NCI-H2029 (cell line): ENCODE results near the gene MAD2L1.

ENCODE experiments used
- DNase-seq: peaks from one replicate; lab custom pipeline; 2025; lab: John Stamatoyannopoulos, UW

MAD2L1 gene

GRCh38 chr4:120057416-120057815, 9.2 kb downstream of the MAD2L1 start:
- no peak for DNase-seq

DNA sequence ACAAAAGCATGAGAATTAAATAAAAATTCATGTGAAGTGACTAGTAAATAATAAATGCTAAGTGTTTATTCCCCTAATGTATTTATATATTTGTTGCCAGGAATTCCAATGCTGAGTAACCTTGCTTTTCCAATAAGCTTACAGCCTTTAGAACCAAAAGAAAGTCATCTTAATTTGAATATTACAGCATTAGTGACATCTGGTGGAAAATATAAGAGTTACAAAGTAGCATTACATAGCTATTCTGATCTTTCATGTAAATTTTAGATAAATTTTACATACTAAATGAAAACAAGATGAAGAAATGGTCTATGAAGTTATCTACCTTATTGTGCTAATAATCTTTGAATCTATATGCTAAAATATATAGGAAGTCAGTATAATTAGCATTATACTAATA, 10.4 kb downstream of the MAD2L1 start:
- DNase-seq = no peak

DNA sequence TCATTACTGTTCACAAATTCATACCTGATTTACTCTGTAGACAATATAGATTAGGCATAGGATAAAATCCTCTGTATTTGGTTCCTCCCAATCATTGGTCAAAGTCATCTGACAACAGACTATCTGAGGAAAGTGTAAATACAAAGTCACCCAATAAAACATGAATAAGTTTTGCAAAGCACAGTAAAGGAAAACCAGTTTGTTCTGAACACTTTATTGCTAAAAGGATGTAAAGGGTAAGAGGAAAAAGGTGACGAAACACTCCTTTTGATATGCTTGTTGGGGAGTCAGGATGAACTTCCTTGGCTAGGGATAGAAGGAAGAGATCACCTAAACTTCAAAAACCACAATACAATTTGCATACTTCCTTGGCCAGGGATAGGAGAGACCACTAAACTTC, 10.9 kb downstream of the MAD2L1 start:
- DNase-seq = no peak

DNA sequence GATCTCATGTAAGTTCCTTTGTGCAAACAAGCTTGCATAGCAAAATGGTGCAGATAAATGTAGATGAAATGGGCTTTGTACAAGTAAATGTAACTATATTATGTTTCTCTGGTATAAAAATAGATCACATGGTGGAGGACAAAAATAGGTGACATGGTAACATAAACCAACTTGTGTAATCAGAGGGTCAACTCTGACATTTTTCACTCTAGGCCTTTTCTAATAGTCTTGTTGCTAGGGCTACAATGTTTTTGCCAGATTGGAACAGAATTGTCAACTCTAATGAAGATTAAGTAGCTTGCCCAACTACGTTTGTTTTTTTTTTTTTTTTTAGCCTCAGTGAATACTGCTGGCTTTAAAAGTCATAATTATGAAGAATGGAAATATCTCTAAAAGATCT, 11.5 kb downstream of the MAD2L1 start:
- DNase-seq = no peak

GRCh38 chr4:120053911-120054310, 12.7 kb downstream of the MAD2L1 start:
- no peak for DNase-seq

- no peak for DNase-seq
These were observed 13.8 kb downstream of the MAD2L1 start for GRCh38 chr4:120052856-120053255.

DNA sequence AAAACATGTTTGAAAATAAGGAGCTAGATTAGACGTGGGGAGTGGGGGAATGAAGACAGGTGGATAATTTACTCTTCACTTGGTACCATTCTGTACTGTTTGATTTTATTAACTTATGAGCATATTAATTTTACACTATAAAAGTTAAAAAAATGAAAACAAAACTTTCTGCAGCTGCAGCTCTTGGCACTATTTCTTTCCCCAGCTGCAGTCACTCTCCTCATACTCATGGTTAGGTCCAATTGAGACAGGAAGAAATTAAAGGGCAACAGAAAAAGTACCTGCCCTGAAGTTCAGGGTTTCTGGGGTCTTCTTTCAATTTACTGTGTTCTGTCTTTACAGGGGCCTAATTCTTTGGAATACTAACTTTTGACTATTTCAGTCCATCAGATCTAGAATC, 15.4 kb downstream of the MAD2L1 start:
- no peak for DNase-seq

- peak; percentile 40 for DNase-seq
These were observed 16.7 kb downstream of the MAD2L1 start for GRCh38 chr4:120049732-120050494.

DNA sequence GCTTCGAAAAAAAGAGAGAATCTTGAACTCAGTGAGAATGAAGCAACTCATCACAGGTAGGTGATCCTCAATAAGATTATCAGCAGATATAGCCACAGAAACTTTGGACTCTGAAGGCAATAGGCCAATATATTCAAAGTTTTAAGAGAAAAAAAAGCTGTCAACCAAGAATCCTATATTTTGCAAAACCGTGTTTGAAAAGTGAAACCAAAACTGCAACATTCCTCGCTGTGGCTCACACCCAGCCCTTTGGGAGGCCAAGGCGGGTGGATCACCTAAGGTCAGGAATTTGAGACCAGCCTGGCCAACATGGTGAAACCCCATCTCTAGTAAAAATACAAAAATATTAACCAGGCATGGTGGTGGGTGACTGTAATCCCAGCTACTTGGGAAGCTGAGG, 22.8 kb downstream of the MAD2L1 start:
- DNase-seq = no peak

DNA sequence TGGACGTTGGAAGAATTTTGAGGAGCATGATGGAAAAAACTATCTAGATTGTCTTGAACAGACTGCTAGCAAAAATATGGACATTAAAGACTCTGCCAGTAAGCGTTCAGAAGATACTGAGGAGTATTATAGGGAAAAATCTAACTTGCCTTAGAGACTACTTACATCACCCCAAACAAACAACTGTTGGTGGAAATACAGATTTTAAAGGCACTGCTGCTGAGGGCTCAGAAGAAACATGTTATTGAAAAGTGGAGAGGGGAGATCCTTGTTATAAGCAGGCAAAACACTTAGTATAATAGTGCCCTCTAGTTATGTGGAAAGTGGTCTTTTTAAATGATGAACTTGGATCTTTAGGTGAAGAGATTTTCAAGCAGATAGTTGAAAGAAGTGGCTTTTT, 29.2 kb downstream of the MAD2L1 start:
- no peak for DNase-seq

DNA sequence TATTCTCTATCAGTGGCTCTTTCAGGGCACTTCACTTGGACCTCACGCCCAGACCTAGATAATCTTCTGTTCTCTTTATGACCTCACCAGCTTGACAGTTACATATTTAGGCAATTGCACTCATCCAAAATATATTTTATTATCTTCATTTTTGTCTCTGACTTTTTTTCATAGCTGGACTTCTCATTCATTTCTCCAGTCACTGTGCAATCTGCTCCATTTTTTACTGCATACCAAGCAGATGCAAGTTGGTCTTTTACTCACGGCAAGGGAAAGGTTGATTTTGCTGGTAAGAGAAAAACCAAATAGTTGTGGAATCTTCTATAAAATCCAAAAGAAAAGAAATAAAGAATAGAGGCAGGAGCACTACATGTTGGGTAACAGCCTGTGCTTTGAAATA, 31.7 kb downstream of the MAD2L1 start:
- DNase-seq = no peak

DNA sequence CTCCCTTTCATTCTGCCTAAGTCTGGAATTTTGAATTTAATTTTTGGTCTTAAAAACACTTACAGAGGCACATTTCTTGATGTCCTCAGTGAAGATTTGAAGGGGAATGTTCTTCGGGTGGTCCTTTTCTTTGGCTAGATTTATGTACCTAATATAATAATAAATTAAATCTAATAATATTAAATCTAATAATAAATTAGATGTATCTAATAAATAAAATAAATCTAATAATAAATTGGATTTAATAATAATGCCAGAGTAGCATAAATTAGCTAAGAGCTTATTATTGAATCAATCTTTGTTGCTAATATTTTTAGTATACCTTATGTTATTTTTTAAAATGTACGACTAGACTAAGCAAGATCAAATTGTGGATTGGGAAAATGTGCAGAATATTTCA, 39.8 kb downstream of the MAD2L1 start:
- no peak for DNase-seq

GRCh38 chr4:120025516-120025915, 41.1 kb downstream of the MAD2L1 start:
- no peak for DNase-seq

DNA sequence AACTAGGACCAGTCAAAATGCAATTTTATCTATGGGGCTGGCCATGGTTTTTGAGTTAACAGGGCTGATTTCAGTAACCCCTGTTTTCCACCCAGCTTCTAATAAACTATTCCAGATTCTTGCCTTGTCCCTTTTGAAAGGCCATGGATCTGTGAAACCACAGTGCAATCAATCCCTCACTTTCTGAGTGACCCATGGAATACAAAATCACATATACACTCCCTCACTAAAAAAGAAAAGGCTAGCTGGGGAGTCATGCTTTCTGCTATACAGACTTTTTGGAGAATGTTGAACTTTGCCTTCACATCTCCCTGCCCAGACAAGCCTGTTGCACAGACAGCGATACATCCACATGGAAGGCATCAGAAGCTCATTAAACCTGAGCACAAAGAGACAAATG, 47.9 kb downstream of the MAD2L1 start:
- no peak for DNase-seq

GRCh38 chr4:120017939-120018692, 48.5 kb downstream of the MAD2L1 start:
- DNase-seq = no peak

DNA sequence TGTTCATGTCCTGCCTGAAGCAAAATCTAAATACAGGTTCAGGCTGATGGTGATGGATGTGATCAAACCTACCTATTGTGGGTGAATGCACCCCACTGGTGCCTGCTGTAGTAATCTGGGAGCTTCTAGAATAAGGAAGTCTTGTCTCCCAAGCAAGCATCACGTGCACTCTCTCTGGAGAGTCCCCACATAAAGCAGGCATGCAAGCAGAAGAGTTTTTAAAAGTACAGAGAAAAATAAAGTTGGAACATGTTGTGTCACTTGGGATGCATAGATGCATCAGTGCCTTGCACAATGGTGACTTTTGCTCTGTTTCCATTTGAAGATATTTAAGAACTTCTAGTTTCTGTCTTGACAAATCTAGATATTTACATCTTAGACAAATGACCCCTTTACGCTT, 54.9 kb downstream of the MAD2L1 start:
- DNase-seq = no peak

DNA sequence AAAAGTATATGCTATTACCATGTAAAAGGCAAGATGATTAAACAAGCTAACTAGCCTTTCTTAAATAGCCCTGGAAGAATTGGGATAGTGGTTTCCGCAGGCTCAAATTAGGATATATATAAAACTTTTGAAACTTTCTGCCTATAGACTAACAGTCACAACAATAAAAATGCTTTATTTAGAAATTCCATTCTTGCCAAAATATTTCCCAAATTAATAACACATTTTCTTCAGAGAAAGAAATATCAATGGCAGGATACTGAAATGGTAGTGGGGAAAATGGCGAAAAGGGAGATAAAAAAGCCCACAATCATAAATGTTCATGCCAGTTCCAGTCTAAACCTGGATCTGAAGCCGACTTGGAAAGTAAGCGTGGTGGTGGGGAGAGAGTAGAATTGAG, 56.0 kb downstream of the MAD2L1 start:
- no peak for DNase-seq

DNA sequence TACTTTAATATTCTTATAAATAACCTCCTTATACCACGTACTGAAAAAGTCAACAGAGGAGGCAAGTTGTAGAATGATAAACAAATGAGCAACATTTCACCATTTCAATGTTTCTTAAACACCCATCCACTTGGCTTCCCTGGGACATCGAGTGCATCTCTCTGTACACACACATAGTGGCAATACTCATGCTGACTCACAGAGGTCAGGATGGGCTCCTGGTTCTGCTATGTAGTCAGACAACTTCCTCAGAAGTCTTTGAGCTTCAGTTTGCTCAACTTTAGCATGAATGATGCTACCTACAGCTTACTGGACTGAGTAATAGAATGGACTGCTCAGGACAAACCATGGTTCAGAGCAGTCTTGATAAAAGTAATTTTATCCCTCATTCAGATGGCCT, 56.9 kb downstream of the MAD2L1 start:
- DNase-seq = no peak

DNA sequence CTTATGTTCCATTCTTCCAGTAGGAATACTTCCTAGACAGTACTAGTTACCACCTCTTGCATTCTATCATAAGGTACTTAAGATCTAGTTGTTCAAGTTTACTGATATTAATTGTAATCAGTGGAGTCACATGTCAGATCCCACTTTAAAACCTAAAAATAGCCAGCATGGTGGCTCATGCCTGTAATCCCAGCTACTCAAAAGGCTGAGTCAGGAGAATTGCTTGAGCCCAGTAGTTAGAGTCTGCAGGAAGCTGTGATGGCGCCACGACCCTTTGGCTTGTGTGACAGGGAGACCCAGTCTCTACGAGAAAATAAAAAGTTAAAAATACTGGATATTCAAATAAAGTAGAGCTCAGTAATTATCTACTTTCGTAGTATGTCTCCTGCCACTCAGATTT, 57.7 kb downstream of the MAD2L1 start:
- no peak for DNase-seq

- no peak for DNase-seq
These were observed 58.7 kb downstream of the MAD2L1 start for GRCh38 chr4:120007896-120008436.

DNA sequence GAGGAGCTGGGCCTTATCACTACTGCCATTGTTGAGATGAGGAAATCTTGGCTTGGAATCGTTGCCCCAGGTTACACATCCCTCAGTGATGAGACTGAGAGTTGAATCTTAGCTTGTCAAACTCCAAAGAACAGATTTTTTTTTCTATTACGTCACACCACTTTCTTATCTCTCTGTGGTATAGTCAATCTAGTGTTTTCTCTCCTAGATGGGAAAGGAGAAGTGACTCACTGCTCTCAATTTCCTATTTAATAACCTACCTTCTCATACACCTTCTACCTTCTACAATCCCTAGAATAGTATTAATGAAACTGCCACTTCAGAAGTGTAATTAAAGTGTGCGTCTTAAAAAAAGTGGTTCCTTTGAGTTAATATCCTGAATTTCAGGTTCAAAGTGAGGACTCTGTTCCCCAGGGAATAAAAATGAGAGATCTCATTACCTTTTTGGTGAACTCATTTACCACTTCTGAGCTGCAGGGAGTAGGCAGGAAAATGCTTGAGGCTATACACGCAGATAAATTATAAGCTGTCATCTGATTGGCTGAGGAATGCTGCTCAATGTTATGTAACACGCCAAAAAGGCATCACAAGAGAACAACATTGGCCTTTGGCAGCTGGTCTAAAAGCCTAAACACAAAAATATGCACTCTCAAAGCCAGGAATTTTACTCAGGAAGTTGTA, 59.3 kb downstream of the MAD2L1 start:
- DNase-seq = no peak
